ENCODE measurements around the gene DCLK2.

The DCLK2 gene

DNA sequence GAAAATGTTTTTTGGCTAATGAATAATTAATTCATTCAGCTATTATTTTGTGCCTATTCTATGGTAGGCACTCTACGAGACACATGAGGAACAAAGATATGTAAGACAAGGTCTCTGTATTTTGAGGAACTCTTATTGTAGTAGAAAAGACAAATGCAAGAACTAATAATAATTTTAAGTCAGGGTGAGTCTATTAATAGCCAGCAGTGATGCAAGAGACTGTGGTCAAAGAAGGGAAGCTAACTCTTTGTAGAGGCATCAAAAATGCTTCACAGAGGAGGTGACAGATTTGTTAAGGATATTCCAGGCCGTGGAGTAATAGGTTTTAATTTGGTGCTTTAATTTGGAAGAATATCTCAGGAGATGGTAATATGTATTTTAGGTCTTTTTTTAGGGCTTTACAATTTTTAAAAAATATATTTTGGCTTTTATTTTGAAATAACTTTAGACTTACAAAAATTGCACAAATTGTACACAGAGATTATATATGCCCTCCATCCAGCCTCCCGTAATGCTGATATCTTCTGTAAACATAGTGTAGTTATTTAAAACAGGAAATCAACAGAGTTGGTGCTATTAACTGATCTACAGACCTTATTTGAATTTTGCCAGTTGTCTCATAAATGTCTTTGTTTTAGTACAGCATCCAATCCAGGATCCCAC is 48.1 kb downstream of the DCLK2 start:
- Histone ChIP-seq H2BK5ac (ENCODE audit: low read depth, low read length, poor library complexity, severe bottlenecking) (no peak overlapping the region), H3K4me2 (ENCODE audit: low read length, poor library complexity, severe bottlenecking) (no peak overlapping the region), H3K9ac (ENCODE audit: low read length) (peak overlapping the region; percentile 15), H2AFZ (ENCODE audit: low read depth, low read length) (no peak overlapping the region), H3K9me3 (ENCODE audit: control insufficient read depth, low read length) (no peaks in the 10 kb centered on the region), H3K4me3 (ENCODE audit: insufficient read depth in 1 of 2, low read depth in 1 of 2, low read length in 2 of 2) (peak overlapping the region in 1 of 2 experiments; percentile 3), H3K18ac (ENCODE audit: low read depth in 1 of 2, low read length in 2 of 2) (no peak overlapping the region), H2BK120ac (ENCODE audit: low read depth, low read length) (no peak overlapping the region), H3K27ac (ENCODE audit: low read length, poor library complexity, severe bottlenecking) (no peak overlapping the region), H4K8ac (ENCODE audit: low read length) (no peak overlapping the region), H3K27me3 (ENCODE audit: control insufficient read depth in 1 of 2, insufficient read depth in 1 of 2, low read length in 2 of 2) (no peaks in the 10 kb centered on the region), H2AK5ac (ENCODE audit: low read length, severe bottlenecking) (no peak overlapping the region), H3K14ac (ENCODE audit: low read length in 2 of 2) (no peak overlapping the region), H2BK12ac (ENCODE audit: low read length in 2 of 2) (no peak overlapping the region), H3K79me1 (replicated peaks; ENCODE audit: low read length, poor library complexity, severe bottlenecking) (peaks cover 16% of the 10 kb centered on the region), H2BK15ac (ENCODE audit: low read depth, poor library complexity, severe bottlenecking) (no peak overlapping the region), H3K23ac (ENCODE audit: low read length in 2 of 2) (no peak overlapping the region), H3K4me1 (ENCODE audit: control insufficient read depth, insufficient read depth, low read depth, low read length) (peaks cover 2% of the 10 kb centered on the region), H3K4ac (ENCODE audit: low read depth in 1 of 2, low read length in 2 of 2) (no peak overlapping the region), H4K91ac (ENCODE audit: low read length) (no peak overlapping the region), H3K36me3 (ENCODE audit: control insufficient read depth in 1 of 2, insufficient read depth in 2 of 2, low read depth in 1 of 2, low read length in 2 of 2) (no peaks in the 10 kb centered on the region)
- peak; percentile 83 for DNase-seq
- 61% methylated on average over 2 of the region's 3 CpGs for WGBS

DNA sequence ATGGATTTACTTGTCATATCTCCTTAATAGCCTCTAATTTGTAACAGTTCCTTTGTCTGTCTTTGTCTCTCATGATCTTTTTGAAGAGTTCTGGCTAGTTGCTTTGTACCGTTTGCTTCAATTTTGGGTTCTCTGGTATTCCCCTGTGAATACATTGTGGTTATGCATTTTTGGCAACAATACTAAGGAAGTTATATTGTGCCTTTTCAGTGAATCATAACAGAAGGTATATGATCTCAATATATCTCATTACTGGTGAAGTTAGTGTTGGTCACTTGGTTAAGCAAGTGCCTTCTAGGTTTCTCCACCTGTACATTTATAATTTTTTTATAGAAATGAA is 48.6 kb downstream of the DCLK2 start:
- H3K18ac ChIP-seq (ENCODE audit: low read depth in 1 of 2, low read length in 2 of 2), result no peak overlapping the region
- H3K4me1 ChIP-seq (ENCODE audit: control insufficient read depth, insufficient read depth, low read depth, low read length), result peaks cover 2% of the 10 kb centered on the region
- H2BK15ac ChIP-seq (ENCODE audit: low read depth, poor library complexity, severe bottlenecking), result no peak overlapping the region
- no peak overlapping the region for H3K4me2 ChIP-seq (ENCODE audit: low read length, poor library complexity, severe bottlenecking)
- H2BK120ac ChIP-seq (ENCODE audit: low read depth, low read length), result no peak overlapping the region
- H2AK5ac ChIP-seq (ENCODE audit: low read length, severe bottlenecking), result no peak overlapping the region
- 0% methylated on average over 1 of the region's 1 CpG for WGBS
- H2BK12ac ChIP-seq (ENCODE audit: low read length in 2 of 2), result no peak overlapping the region
- H3K79me1 ChIP-seq (replicated peaks; ENCODE audit: low read length, poor library complexity, severe bottlenecking), result peaks cover 18% of the 10 kb centered on the region
- no peak overlapping the region for H3K4ac ChIP-seq (ENCODE audit: low read depth in 1 of 2, low read length in 2 of 2)
- H3K36me3 ChIP-seq (ENCODE audit: control insufficient read depth in 1 of 2, insufficient read depth in 2 of 2, low read depth in 1 of 2, low read length in 2 of 2), result no peaks in the 10 kb centered on the region
- H4K91ac ChIP-seq (ENCODE audit: low read length), result no peak overlapping the region
- peak overlapping the region; percentile 15 for H3K9ac ChIP-seq (ENCODE audit: low read length)
- no peaks in the 10 kb centered on the region for H3K9me3 ChIP-seq (ENCODE audit: control insufficient read depth, low read length)
- no peak overlapping the region for H2BK5ac ChIP-seq (ENCODE audit: low read depth, low read length, poor library complexity, severe bottlenecking)
- H3K27me3 ChIP-seq (ENCODE audit: control insufficient read depth in 1 of 2, insufficient read depth in 1 of 2, low read length in 2 of 2), result no peaks in the 10 kb centered on the region
- H3K27ac ChIP-seq (ENCODE audit: low read length, poor library complexity, severe bottlenecking), result no peak overlapping the region
- no peak overlapping the region for H3K14ac ChIP-seq (ENCODE audit: low read length in 2 of 2)
- no peak overlapping the region for H2AFZ ChIP-seq (ENCODE audit: low read depth, low read length)
- H3K23ac ChIP-seq (ENCODE audit: low read length in 2 of 2), result no peak overlapping the region
- no peak overlapping the region for H4K8ac ChIP-seq (ENCODE audit: low read length)
- DNase-seq, result peak; percentile 46
- peak overlapping the region in 1 of 2 experiments; percentile 3 for H3K4me3 ChIP-seq (ENCODE audit: insufficient read depth in 1 of 2, low read depth in 1 of 2, low read length in 2 of 2)

DNA sequence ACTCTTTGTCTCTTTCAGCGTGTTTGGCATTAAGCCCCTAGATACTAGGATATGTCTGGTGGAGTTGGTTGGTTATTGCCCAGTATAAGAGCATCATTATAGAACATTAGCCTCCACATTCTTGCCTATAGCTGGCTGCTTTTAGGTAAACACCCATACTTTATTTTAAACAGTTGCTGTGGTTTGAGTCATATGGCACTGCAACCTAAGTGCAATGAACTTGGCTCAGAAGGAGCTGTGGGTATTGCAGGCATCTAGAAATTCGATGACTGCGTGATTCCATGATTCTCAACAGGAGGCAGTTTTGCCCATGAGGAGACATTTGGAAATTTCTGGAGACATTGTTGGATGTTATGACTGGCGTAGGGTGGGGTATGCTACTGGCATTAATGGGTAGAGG is 49.5 kb downstream of the DCLK2 start:
- Histone ChIP-seq H3K4me3 (ENCODE audit: insufficient read depth in 1 of 2, low read depth in 1 of 2, low read length in 2 of 2) (no peak overlapping the region), H3K18ac (ENCODE audit: low read depth in 1 of 2, low read length in 2 of 2) (peak overlapping the region; percentile 50 to 63), H3K23ac (ENCODE audit: low read length in 2 of 2) (peak overlapping the region in 1 of 2 experiments; percentile 54), H2BK120ac (ENCODE audit: low read depth, low read length) (no peak overlapping the region), H4K91ac (ENCODE audit: low read length) (no peak overlapping the region), H3K36me3 (ENCODE audit: control insufficient read depth in 1 of 2, insufficient read depth in 2 of 2, low read depth in 1 of 2, low read length in 2 of 2) (no peaks in the 10 kb centered on the region), H2BK12ac (ENCODE audit: low read length in 2 of 2) (peak overlapping the region; percentile 87 to 89), H2BK5ac (ENCODE audit: low read depth, low read length, poor library complexity, severe bottlenecking) (no peak overlapping the region), H3K9ac (ENCODE audit: low read length) (no peak overlapping the region), H2AK5ac (ENCODE audit: low read length, severe bottlenecking) (no peak overlapping the region), H3K4me1 (ENCODE audit: control insufficient read depth, insufficient read depth, low read depth, low read length) (peaks cover 2% of the 10 kb centered on the region), H3K14ac (ENCODE audit: low read length in 2 of 2) (no peak overlapping the region), H3K4ac (ENCODE audit: low read depth in 1 of 2, low read length in 2 of 2) (peak overlapping the region in 1 of 2 experiments; percentile 32), H2AFZ (ENCODE audit: low read depth, low read length) (no peak overlapping the region), H3K4me2 (ENCODE audit: low read length, poor library complexity, severe bottlenecking) (no peak overlapping the region), H3K9me3 (ENCODE audit: control insufficient read depth, low read length) (no peaks in the 10 kb centered on the region), H2BK15ac (ENCODE audit: low read depth, poor library complexity, severe bottlenecking) (no peak overlapping the region), H4K8ac (ENCODE audit: low read length) (peak overlapping the region; percentile 12), H3K27ac (ENCODE audit: low read length, poor library complexity, severe bottlenecking) (no peak overlapping the region), H3K27me3 (ENCODE audit: control insufficient read depth in 1 of 2, insufficient read depth in 1 of 2, low read length in 2 of 2) (no peaks in the 10 kb centered on the region), H3K79me1 (replicated peaks; ENCODE audit: low read length, poor library complexity, severe bottlenecking) (peaks cover 26% of the 10 kb centered on the region)
- WGBS, result 87% methylated on average over 3 of the region's 4 CpGs
- DNase-seq, result peak; percentile 58

DNA sequence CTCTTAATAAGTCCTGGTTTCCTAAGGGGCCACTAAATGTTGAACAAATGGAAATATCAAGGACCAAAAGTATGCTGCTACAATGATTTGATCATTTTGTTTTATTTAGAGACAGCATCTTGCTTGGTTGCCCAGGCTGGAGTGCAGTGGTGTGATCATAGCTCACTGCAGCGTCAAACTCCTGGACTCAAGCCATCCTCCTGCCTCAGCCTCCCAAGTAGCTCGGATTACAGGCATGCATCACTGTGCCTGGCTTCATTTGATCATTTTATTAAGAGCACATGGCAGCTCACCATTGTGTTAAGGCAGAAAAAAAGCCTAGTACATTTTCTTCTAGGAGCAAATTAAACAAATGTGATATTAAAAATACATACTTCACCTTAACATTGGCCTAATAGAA is 52.7 kb downstream of the DCLK2 start:
- H3K27ac ChIP-seq (ENCODE audit: low read length, poor library complexity, severe bottlenecking), result no peak overlapping the region
- WGBS, result 68% methylated on average over 1 of the region's 2 CpGs

More for the DNA sequence above, 52.7 kb downstream of the DCLK2 start:
- Histone ChIP-seq H2BK12ac (ENCODE audit: low read length in 2 of 2) (no peak overlapping the region), H3K36me3 (ENCODE audit: control insufficient read depth in 1 of 2, insufficient read depth in 2 of 2, low read depth in 1 of 2, low read length in 2 of 2) (no peaks in the 10 kb centered on the region), H2BK15ac (ENCODE audit: low read depth, poor library complexity, severe bottlenecking) (no peak overlapping the region), H3K4me1 (ENCODE audit: control insufficient read depth, insufficient read depth, low read depth, low read length) (no peaks in the 10 kb centered on the region), H3K4me3 (ENCODE audit: insufficient read depth in 1 of 2, low read depth in 1 of 2, low read length in 2 of 2) (no peak overlapping the region), H3K4ac (ENCODE audit: low read depth in 1 of 2, low read length in 2 of 2) (no peak overlapping the region), H2AFZ (ENCODE audit: low read depth, low read length) (no peak overlapping the region), H3K79me1 (replicated peaks; ENCODE audit: low read length, poor library complexity, severe bottlenecking) (peaks cover 24% of the 10 kb centered on the region), H2BK120ac (ENCODE audit: low read depth, low read length) (no peak overlapping the region), H4K91ac (ENCODE audit: low read length) (no peak overlapping the region), H2AK5ac (ENCODE audit: low read length, severe bottlenecking) (no peak overlapping the region), H3K18ac (ENCODE audit: low read depth in 1 of 2, low read length in 2 of 2) (no peak overlapping the region), H3K9me3 (ENCODE audit: control insufficient read depth, low read length) (no peaks in the 10 kb centered on the region), H4K8ac (ENCODE audit: low read length) (no peak overlapping the region), H2BK5ac (ENCODE audit: low read depth, low read length, poor library complexity, severe bottlenecking) (no peak overlapping the region), H3K27me3 (ENCODE audit: control insufficient read depth in 1 of 2, insufficient read depth in 1 of 2, low read length in 2 of 2) (no peaks in the 10 kb centered on the region), H3K14ac (ENCODE audit: low read length in 2 of 2) (no peak overlapping the region), H3K9ac (ENCODE audit: low read length) (peak overlapping the region; percentile 70), H3K4me2 (ENCODE audit: low read length, poor library complexity, severe bottlenecking) (no peak overlapping the region), H3K23ac (ENCODE audit: low read length in 2 of 2) (no peak overlapping the region)
- DNase-seq, result no peak
